B cell (primary cell): ENCODE data around the gene SLC16A10.

Experiments
- CTCF ChIP-seq: fragments of 200-600 bp; IDR thresholded peaks from one replicate; pipeline ENCODE4 v1.8.0; 2022; ENCODE audit warnings: antibody characterized with exemption, mild to moderate bottlenecking
- EZH2 ChIP-seq: IDR thresholded peaks from 2 replicates; pipeline ENCODE4 v1.6.1; 2012; ENCODE audit warnings: borderline replicate concordance, low read depth, mild to moderate bottlenecking, moderate library complexity, low read length; ENCODE audit not compliant: insufficient read depth, poor library complexity, severe bottlenecking

GRCh38 chr6:111068109-111068865 is 19.0 kb upstream of the SLC16A10 start:
- no peak for TF ChIP-seq CTCF
- TF ChIP-seq EZH2 = no peak
